ENCODE results near the gene TNF. TPM values are rescaled to one million over a fixed set of nuclear protein-coding genes. Genes with fewer than 3 reads are reported as not detected.

The TNF gene
- total RNA-seq, 1 experiment from 2014 or later, result not detected

GRCh38 chr6:31573239-31574105 lies 1.9 kb upstream of the TNF start:
- Histone ChIP-seq H3K4me3 (no peak overlapping the region), H3K27ac (no peak overlapping the region), H3K4me1 (replicated peaks) (no peaks in the 10 kb centered on the region), H3K9me3 (replicated peaks) (no peaks in the 10 kb centered on the region), H3K27me3 (replicated peaks) (no peaks in the 10 kb centered on the region), H3K36me3 (no peaks in the 10 kb centered on the region)
- no peak for DNase-seq (ENCODE audit: low read depth in 1 of 2, low spot score in 2 of 2)

- Histone ChIP-seq H3K4me3 (no peak overlapping the region), H3K4me1 (replicated peaks) (no peaks in the 10 kb centered on the region), H3K36me3 (no peaks in the 10 kb centered on the region), H3K27ac (no peak overlapping the region), H3K9me3 (replicated peaks) (no peaks in the 10 kb centered on the region), H3K27me3 (replicated peaks) (no peaks in the 10 kb centered on the region)
- no peak for DNase-seq (ENCODE audit: low read depth in 1 of 2, low spot score in 2 of 2)
Observed at GRCh38 chr6:31574106-31575061, 981 bp upstream of the TNF start.

- Histone ChIP-seq H3K36me3 (no peaks in the 10 kb centered on the region), H3K4me3 (no peak overlapping the region), H3K4me1 (replicated peaks) (peaks cover 3% of the 10 kb centered on the region; the same call in 1 of the 2 replicates), H3K27ac (no peak overlapping the region), H3K9me3 (replicated peaks) (no peaks in the 10 kb centered on the region), H3K27me3 (replicated peaks) (no peaks in the 10 kb centered on the region)
- DNase-seq (ENCODE audit: low read depth in 1 of 2, low spot score in 2 of 2), result no peak
Observed at GRCh38 chr6:31575952-31576685, 754 bp downstream of the TNF start.

- Histone ChIP-seq H3K4me3 (no peak overlapping the region), H3K27ac (no peak overlapping the region), H3K9me3 (replicated peaks) (no peaks in the 10 kb centered on the region), H3K36me3 (no peaks in the 10 kb centered on the region), H3K27me3 (replicated peaks) (no peaks in the 10 kb centered on the region), H3K4me1 (replicated peaks) (peaks cover 8% of the 10 kb centered on the region)
- DNase-seq (ENCODE audit: low read depth in 1 of 2, low spot score in 2 of 2), result no peak
Observed at GRCh38 chr6:31576897-31577578, 1.7 kb downstream of the TNF start.

GRCh38 chr6:31577579-31577966 lies 2.2 kb downstream of the TNF start:
- DNase-seq (ENCODE audit: low read depth in 1 of 2, low spot score in 2 of 2), result no peak
- H3K9me3 ChIP-seq (replicated peaks), result no peaks in the 10 kb centered on the region

GRCh38 chr6:31578184-31579118 lies 3.1 kb downstream of the TNF start:
- Histone ChIP-seq H3K27ac (no peak overlapping the region), H3K27me3 (replicated peaks) (no peaks in the 10 kb centered on the region), H3K36me3 (no peaks in the 10 kb centered on the region), H3K4me1 (replicated peaks) (peaks cover 8% of the 10 kb centered on the region), H3K4me3 (no peak overlapping the region), H3K9me3 (replicated peaks) (no peaks in the 10 kb centered on the region)
- DNase-seq (ENCODE audit: low read depth in 1 of 2, low spot score in 2 of 2), result no peak

More at GRCh38 chr6:31577579-31577966, 2.2 kb downstream of the TNF start:
- Histone ChIP-seq H3K4me3 (no peak overlapping the region), H3K27ac (no peak overlapping the region), H3K36me3 (no peaks in the 10 kb centered on the region), H3K27me3 (replicated peaks) (no peaks in the 10 kb centered on the region), H3K4me1 (replicated peaks) (peaks cover 8% of the 10 kb centered on the region)

- H3K27me3 ChIP-seq (replicated peaks), result no peaks in the 10 kb centered on the region
- no peaks in the 10 kb centered on the region for H3K9me3 ChIP-seq (replicated peaks)
- H3K36me3 ChIP-seq, result no peaks in the 10 kb centered on the region
- no peak for DNase-seq (ENCODE audit: low read depth in 1 of 2, low spot score in 2 of 2)
- peaks cover 8% of the 10 kb centered on the region for H3K4me1 ChIP-seq (replicated peaks)
- H3K27ac ChIP-seq, result no peak overlapping the region
- H3K4me3 ChIP-seq, result no peak overlapping the region
Observed at GRCh38 chr6:31579119-31579505, 3.7 kb downstream of the TNF start.

GRCh38 chr6:31579546-31580437 lies 4.4 kb downstream of the TNF start:
- peaks cover 8% of the 10 kb centered on the region for H3K4me1 ChIP-seq (replicated peaks)
- no peak overlapping the region for H3K27ac ChIP-seq
- no peaks in the 10 kb centered on the region for H3K36me3 ChIP-seq
- no peaks in the 10 kb centered on the region for H3K9me3 ChIP-seq (replicated peaks)
- DNase-seq (ENCODE audit: low read depth in 1 of 2, low spot score in 2 of 2), result no peak
- H3K4me3 ChIP-seq, result no peak overlapping the region
- no peaks in the 10 kb centered on the region for H3K27me3 ChIP-seq (replicated peaks)

- Histone ChIP-seq H3K27me3 (replicated peaks) (no peaks in the 10 kb centered on the region), H3K4me1 (replicated peaks) (peaks cover 8% of the 10 kb centered on the region), H3K4me3 (peak overlapping the region; percentile 48; the same call in 1 of the 2 replicates), H3K27ac (no peak overlapping the region), H3K36me3 (no peaks in the 10 kb centered on the region), H3K9me3 (replicated peaks) (no peaks in the 10 kb centered on the region)
- DNase-seq (ENCODE audit: low read depth in 1 of 2, low spot score in 2 of 2), result no peak
Observed at GRCh38 chr6:31580438-31580740, 5.0 kb downstream of the TNF start.

GRCh38 chr6:31580807-31581433 lies 5.6 kb downstream of the TNF start:
- Histone ChIP-seq H3K4me3 (peak overlapping the region; percentile 48), H3K27me3 (replicated peaks) (no peaks in the 10 kb centered on the region), H3K4me1 (replicated peaks) (peaks cover 8% of the 10 kb centered on the region), H3K9me3 (replicated peaks) (no peaks in the 10 kb centered on the region), H3K36me3 (no peaks in the 10 kb centered on the region), H3K27ac (no peak overlapping the region)
- DNase-seq (ENCODE audit: low read depth in 1 of 2, low spot score in 2 of 2), result peak; percentile 83 to 86

- H3K36me3 ChIP-seq, result no peaks in the 10 kb centered on the region
- H3K4me1 ChIP-seq (replicated peaks), result peaks cover 8% of the 10 kb centered on the region
- no peak for DNase-seq (ENCODE audit: low read depth in 1 of 2, low spot score in 2 of 2)
- no peak overlapping the region for H3K27ac ChIP-seq
- H3K4me3 ChIP-seq, result peak overlapping the region; percentile 48
- no peaks in the 10 kb centered on the region for H3K9me3 ChIP-seq (replicated peaks)
- H3K27me3 ChIP-seq (replicated peaks), result no peaks in the 10 kb centered on the region
Observed at GRCh38 chr6:31581434-31582229, 6.3 kb downstream of the TNF start.
